H1 (cell line): Measurements from ENCODE around the gene PIGU.
"Not testable (repeated sequence)": the region's sequence is repeated elsewhere in the genome, so short reads cannot be mapped to it uniquely, and the experiment has no call there.

ENCODE experiments used
- CTCF ChIP-seq, 3 experiments: IDR thresholded peaks; 1 replicate in 2 of 3; 2 replicates in 1 of 3; pipeline versions ENCODE4 v1.5.1 to v1.6.1; 2011; ENCODE audit warnings: low read length in 3 of 3, mild to moderate bottlenecking in 3 of 3, inconsistent platforms in 2 of 3, low read depth in 1 of 3, moderate library complexity in 1 of 3; ENCODE audit not compliant: insufficient read depth in 1 of 3; ENCODE audit errors: control extremely low read depth in 1 of 3
- POLR2A ChIP-seq, 2 experiments: IDR thresholded peaks; 1 replicate in 1 of 2; 2 replicates in 1 of 2; pipeline ENCODE4 v1.6.1; 2011; ENCODE audit warnings: low read depth in 2 of 2, low read length in 2 of 2, mild to moderate bottlenecking in 2 of 2; ENCODE audit errors: control extremely low read depth in 1 of 2

GRCh38 chr20:34616913-34617312 lies 60.0 kb downstream of the PIGU start:
- peak in 1 of 3 experiments; percentile 8; a peak in 1 of 4 replicates for TF ChIP-seq CTCF (IDR thresholded peaks at IDR 0.05; ENCODE audit: control extremely low read depth in 1 of 3, insufficient read depth in 1 of 3, low read depth in 1 of 3, low read length in 3 of 3)
- TF ChIP-seq POLR2A (IDR thresholded peaks at IDR 0.05; ENCODE audit: control extremely low read depth in 1 of 2, low read depth in 2 of 2, low read length in 2 of 2), result not testable (repeated sequence)
